ENCODE results near the gene SPPL2B. TPM values are rescaled to one million over a fixed set of nuclear protein-coding genes. Genes with fewer than 3 reads are reported as not detected.
"Not testable (repeated sequence)": the region's sequence is repeated elsewhere in the genome, so short reads cannot be mapped to it uniquely, and the experiment has no call there.

Gene SPPL2B
- total RNA-seq, 1 donor from 2014 or later, result 36.1 TPM

- no peak for DNase-seq (ENCODE audit: low read depth)
- no peaks in the 10 kb centered on the region for H3K36me3 ChIP-seq (ENCODE audit: control insufficient read depth, insufficient read depth, low read length)
- H3K4me3 ChIP-seq (ENCODE audit: low read depth, low read length), result no peak overlapping the region
- no peaks in the 10 kb centered on the region for H3K27me3 ChIP-seq (ENCODE audit: control insufficient read depth, insufficient read depth, low read length)
- TF ChIP-seq CTCF (IDR thresholded peaks at IDR 0.05; ENCODE audit: insufficient read depth, low read length, poor library complexity, severe bottlenecking), result no peak
Measured at GRCh38 chr19:2343289-2343982, 15.0 kb downstream of the SPPL2B start.

- no peak overlapping the region for H3K4me3 ChIP-seq (ENCODE audit: low read depth, low read length)
- no peaks in the 10 kb centered on the region for H3K36me3 ChIP-seq (ENCODE audit: control insufficient read depth, insufficient read depth, low read length)
- no peaks in the 10 kb centered on the region for H3K27me3 ChIP-seq (ENCODE audit: control insufficient read depth, insufficient read depth, low read length)
- DNase-seq (ENCODE audit: low read depth), result no peak
- no peak for TF ChIP-seq CTCF (IDR thresholded peaks at IDR 0.05; ENCODE audit: insufficient read depth, low read length, poor library complexity, severe bottlenecking)
Measured at GRCh38 chr19:2344381-2344870, 15.9 kb downstream of the SPPL2B start.

GRCh38 chr19:2345076-2345475 is 16.6 kb downstream of the SPPL2B start:
- DNase-seq (ENCODE audit: low read depth), result no peak
- Histone ChIP-seq H3K36me3 (ENCODE audit: control insufficient read depth, insufficient read depth, low read length) (no peaks in the 10 kb centered on the region), H3K27me3 (ENCODE audit: control insufficient read depth, insufficient read depth, low read length) (no peaks in the 10 kb centered on the region), H3K4me3 (ENCODE audit: low read depth, low read length) (no peak overlapping the region)
- no peak for TF ChIP-seq CTCF (IDR thresholded peaks at IDR 0.05; ENCODE audit: insufficient read depth, low read length, poor library complexity, severe bottlenecking)

- Histone ChIP-seq H3K4me3 (ENCODE audit: low read depth, low read length) (no peak overlapping the region), H3K27me3 (ENCODE audit: control insufficient read depth, insufficient read depth, low read length) (no peaks in the 10 kb centered on the region), H3K36me3 (ENCODE audit: control insufficient read depth, insufficient read depth, low read length) (no peaks in the 10 kb centered on the region)
- TF ChIP-seq CTCF (IDR thresholded peaks at IDR 0.05; ENCODE audit: insufficient read depth, low read length, poor library complexity, severe bottlenecking), result no peak
- DNase-seq (ENCODE audit: low read depth), result no peak
Measured at GRCh38 chr19:2345794-2346663, 17.5 kb downstream of the SPPL2B start.

- H3K4me3 ChIP-seq (ENCODE audit: low read depth, low read length); H3K36me3 ChIP-seq (ENCODE audit: control insufficient read depth, insufficient read depth, low read length); DNase-seq (ENCODE audit: low read depth); H3K27me3 ChIP-seq (ENCODE audit: control insufficient read depth, insufficient read depth, low read length): not testable (repeated sequence)
Measured at GRCh38 chr19:2349818-2350217, 21.3 kb downstream of the SPPL2B start.

GRCh38 chr19:2350656-2351055 is 22.2 kb downstream of the SPPL2B start:
- TF ChIP-seq CTCF (IDR thresholded peaks at IDR 0.05; ENCODE audit: insufficient read depth, low read length, poor library complexity, severe bottlenecking), result no peak

More at GRCh38 chr19:2350656-2351055, 22.2 kb downstream of the SPPL2B start:
- no peak overlapping the region for H3K4me3 ChIP-seq (ENCODE audit: low read depth, low read length)
- no peak for DNase-seq (ENCODE audit: low read depth)
- no peaks in the 10 kb centered on the region for H3K27me3 ChIP-seq (ENCODE audit: control insufficient read depth, insufficient read depth, low read length)
- H3K36me3 ChIP-seq (ENCODE audit: control insufficient read depth, insufficient read depth, low read length), result no peaks in the 10 kb centered on the region

Data from kidney epithelial cell (primary cell).